HG02763 (cell line): ENCODE data around the gene CYTH1.

Experiments
- ATAC-seq: cut with Tn5 transposase; IDR thresholded peaks from one replicate; pipeline ENCODE4 v1.9.1; 2021; ENCODE audit warnings: mild to moderate bottlenecking, moderate library complexity; ENCODE audit not compliant: unreplicated experiment

CYTH1 gene

DNA sequence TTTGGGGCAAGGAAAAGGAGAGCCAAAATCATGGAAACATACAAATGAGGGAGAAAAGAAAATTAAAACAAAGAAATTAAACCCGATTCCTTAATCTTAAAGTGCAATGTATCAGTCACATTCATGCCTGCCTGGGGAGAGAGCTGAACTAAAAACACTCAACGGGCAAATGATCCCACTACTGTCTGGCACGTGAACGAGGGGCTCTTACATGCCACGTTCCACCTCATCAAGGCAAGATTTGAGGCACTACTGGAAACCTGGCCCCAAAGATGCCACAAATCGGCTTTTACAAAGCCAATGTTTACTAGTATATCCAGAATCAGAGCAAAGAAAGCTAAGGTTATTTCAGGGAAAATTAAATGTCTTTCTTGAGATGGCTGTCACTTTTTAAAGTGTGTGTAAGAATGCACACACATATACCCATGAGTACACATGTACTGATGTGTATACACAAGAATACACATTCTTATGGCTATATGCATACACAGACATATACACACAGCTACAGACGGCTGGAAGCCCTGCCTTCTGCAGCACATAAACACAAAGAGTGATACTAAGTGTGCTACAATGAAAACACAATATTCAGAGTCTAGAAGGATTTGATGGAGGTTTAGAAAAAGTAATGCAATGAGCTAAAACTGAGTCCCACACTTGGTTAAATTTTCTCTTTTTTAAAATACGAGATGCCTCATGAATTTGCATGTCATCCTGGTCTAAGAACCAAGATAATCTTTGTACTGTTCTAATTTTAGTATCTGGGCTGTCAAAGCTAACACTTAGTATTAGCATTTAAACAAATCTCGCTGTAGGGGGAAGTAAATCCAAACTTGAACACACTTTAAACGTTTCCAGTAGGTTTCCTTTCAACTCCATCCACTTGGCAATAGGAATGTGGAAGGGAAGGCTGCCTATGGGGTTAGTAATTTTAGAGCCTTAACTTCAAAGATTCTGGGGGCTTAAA is 85.8 kb downstream of the CYTH1 start:
- no peak for ATAC-seq

DNA sequence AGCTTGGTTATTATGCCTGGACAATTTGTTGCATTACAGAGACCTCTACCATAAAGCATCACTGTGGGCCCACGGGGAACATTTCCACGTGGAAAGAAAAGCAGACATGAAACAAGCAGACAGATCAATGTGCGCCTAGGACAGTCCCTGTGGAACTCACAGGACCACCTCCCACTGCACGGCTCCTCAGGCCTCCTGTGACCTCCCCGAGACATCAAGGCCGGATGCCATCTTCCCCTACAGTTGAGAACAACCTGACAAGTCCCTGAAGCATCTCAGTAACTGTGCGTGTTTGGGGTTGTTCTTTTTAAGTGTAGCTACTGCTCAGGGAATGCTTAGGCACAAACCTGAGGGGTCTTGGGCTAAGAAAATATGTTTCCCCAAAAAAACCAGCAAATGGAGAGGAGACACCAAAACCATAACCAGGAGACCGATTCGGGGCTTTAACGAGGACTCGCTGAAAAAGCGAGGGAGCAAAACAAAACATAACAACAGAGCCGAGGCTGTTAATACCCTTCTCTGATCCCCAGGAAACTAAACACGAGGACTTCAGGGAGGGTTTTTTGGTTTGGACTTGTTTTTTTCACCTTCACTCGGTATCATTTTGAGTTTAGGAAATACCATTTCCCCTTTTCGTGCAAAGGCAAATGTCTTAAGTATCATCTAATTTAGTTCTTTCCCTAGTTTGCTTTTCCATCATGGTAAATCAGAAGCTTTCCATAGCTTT is 87.1 kb downstream of the CYTH1 start:
- ATAC-seq, result no peak

DNA sequence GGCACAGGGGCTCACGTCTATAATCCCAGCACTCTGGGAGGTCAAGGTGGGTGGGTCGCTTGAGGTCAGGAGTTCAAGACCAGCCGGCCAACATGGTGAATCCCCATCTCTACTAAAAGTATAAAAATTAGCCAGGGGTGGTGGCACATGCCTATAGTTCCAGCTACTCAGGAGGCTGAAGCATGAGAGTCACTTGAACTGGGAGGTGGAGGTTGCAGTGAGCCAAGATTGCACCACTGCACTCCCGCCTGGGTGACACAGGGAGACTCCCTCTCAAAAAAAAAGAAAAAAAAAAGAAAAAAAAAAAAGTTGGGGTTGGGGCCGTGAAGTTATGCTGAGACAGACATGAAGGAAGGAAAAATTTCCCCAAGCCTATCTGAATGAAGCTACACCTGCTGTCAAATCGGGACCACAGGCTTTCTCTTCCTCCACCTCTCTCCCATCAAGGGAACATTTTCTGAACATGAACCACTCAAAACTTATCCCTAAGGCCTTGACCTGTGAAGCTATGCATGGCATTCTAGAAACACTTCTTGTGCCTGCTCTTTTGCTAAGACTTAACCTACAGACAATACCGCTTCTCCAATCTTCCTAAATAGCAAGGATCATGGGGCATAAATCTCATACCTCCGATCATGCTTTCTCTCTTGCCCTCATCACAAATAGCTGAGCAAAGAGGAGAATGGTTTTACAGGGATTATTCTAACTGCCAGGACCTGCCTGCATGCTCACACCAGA is 88.6 kb downstream of the CYTH1 start:
- ATAC-seq, result no peak

DNA sequence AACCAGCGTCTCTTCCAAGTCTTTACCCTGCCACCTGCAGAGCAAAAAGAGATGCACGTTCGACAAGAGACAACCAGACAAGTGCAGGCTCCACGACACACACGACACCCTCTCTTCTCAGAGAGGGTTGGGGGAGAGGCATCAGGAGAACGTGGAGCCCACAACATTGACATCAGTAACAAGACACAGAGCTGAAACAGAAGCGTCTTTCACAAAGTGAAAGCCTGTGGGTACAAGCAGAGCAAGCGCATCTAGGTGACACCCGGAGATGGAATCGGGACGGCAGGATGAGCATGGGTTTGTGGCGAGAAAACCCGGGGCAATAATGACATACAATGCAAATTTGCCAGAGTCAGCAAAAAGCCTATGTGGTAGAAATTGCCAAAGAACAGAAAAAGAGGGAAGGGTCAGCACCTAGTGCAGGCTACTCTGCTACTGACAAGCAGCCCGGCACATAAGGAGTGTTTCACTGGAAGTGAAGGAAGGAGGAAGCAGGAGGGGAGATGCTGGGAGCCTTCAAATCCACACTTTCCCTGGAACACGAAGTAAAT is 89.5 kb downstream of the CYTH1 start:
- ATAC-seq, result no peak

DNA sequence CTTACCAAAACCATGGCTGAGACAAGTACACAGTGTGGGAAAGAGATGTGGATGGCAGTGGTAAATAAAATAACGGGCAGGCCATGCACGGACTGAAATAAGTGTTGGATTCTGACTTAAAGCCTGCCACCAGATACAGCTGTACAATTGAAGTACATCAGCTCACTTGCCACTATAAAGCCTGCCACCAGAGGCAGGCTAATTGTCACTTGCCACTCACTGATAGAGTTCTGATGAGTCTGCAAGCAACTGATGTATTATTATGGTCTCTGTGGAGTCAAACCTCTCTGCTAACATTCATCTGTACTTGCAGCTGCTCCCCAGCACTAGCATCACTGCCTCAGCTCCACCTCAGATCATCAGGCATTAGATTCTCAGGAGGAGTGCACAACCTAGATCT is 93.0 kb downstream of the CYTH1 start:
- no peak for ATAC-seq

DNA sequence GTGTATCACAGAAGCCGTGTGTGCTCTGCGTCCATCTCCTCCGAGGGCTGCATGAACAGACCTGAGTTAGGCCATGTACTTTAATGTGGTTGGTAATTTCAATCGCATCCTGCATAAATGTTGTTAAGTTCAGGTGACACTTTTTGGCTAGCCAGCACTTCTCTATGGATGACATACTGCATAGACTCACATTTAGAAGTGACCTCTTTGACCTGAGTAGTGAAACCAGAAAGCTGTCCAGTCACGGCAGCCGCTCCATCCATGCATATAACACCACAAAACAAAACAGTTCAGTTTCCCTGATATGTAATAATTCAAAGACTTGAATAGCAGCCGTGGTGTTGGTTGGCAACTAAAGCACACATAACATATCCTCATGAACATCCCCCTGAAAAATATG is 94.1 kb downstream of the CYTH1 start:
- no peak for ATAC-seq

DNA sequence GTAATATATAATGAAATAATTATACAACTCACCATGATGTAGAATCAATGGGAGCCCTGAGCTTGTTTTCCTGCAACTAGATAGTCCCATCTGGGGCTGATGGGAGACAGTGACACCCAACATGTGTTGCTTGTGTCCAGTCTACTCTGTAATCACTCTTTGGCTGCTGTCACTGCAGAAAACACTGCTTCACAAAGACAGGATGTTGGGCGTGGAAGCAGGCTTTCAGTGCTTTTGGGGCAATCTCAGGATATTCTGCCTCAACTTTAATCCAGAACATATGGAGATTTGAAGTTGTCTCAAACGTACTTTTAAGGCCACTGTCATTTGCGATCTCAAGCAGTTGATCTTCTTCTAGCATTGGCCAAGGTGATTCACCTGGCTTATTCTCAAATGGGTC is 94.9 kb downstream of the CYTH1 start:
- ATAC-seq, result no peak

DNA sequence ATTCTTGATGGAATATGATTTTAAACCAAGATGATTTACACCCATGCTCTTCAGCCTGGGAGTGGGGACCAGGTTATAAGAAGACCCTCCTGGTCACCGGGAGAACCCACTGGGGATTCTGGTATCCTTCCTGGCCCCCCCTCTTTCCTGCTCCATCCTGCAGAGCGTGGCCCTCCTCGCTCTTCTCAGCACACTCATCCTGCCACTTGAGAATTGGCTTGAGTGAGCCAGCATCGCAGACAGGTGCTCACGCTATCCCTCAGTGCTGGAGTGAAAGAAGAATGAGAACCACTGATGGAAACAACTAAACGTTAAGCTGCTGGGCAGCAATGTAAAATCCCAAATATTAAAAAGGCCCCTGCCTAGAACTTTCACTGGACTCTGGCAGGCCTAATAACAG is 98.0 kb downstream of the CYTH1 start:
- no peak for ATAC-seq

DNA sequence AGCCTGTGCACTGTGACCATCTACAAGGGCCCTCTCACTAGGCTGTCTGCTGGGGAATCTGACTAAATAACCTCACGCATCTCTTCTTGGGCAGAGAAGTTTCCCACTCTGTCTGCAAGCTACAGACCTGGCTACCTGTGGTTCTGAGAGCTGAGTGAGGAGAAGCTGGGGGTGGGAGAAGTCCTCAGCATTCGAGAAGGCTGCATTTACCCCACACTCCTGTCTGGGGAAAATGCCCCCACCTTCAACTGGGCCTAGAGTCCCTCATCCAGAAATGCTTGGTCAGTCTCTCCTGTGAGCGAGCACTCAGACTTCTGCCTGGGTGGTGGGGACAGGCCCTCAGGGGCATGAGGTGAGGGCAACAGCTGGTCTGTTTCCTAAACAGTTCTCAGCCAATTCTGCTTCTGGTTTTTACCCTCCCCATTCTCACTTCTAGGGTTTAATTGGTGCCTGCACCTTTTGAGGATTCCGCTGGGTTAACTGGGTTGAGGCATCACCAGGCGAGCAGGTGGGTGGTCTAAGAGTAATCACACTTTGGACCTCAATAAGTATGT is 98.6 kb downstream of the CYTH1 start:
- no peak for ATAC-seq

DNA sequence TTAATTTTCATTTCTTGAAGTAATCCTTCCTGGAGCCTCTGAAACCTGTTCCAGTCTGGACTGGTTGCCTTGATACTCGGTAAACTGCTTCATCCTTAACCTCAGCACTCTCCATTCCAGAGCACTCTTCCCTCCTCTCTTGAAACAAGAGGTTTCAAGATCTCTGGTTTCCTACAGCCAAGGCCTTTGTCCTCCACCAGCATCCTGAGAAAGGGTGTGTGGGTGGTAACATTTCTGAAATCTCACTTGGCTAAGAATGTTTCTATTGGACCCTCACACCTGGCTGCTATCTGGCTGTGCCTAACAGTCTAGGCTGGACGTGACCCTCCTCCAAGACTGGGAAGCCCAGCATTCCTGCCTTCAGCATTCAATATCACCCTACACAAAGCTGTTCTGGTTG is 99.7 kb downstream of the CYTH1 start:
- ATAC-seq, result no peak

DNA sequence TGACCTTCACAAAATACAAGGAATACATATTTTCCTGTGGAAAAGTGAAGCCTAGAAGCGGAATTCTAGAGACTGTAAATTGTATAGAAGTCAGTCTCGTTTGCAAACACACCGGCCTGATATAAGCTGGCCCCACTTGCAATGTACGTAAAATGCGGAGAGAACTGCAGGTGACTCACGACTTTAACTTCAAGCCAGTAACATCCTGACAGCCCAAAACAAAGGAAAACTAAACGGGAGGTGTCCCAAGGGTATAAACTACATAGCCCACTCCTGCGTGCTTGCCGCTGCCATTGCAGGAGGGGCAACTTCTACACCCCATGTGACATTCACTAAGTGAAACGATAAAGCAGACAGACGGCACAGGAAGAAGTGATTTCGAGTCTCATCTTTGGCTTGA is 101.6 kb downstream of the CYTH1 start:
- no peak for ATAC-seq

DNA sequence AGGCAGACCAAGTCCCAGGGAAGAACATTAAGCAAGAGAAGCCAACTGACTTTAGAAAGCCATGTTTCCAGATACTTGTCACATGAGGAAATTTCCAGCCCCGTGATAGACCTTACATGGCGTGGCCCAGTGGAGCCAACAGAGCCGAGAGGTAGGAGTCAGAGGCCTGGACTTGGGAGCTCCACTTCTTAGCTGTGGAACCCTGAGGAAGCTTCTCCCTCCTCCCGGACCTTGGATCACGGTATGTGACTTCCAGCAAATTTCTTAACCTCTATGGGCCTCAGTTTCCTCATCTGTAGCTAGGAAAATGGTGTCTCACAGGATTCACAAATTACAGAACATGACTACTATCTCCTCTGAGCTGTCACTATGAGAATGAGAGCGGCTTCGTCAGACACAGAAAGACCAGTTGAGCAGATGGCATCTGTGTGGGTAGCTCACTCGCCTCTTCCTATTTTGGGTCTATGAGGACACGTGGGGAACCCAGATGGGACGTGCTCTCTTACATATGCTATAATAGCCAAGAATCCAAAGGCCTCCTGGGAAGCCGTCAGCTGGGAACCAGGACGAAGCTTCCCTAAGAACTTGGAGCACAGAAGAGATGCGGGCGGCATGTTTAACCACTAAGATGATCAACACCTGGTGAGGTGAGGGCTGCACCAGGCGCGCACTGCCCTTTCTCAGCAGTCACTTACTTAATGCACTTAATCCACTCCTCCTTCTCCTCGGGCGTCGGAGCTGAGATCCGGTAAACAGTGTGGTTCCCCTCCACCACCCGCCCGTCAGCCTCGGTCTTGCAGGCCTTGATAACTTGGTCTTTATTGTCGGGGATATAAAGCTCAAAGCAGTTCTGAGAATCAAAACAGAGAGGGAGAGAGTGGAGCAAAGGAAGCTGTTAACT is 102.3 kb downstream of the CYTH1 start:
- no peak for ATAC-seq

DNA sequence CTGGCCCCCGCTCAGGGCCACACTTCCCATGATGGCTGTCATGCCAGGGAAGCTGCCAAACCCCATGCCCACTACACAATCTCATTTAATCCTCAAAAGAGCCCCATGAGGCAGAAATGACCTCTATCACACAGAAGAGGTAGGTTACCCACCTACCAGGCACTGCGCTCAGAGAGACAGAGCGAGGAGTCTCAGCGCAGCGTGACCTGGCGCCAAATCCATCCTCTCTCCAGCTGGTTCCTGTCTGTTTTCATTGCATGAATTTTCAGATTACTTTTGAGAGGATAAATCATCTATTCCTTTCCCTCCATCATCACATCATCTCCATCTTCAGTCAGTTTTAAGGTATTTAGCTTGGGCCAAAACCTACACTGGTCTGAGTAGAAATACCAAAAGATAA is 103.4 kb downstream of the CYTH1 start:
- ATAC-seq, result no peak

DNA sequence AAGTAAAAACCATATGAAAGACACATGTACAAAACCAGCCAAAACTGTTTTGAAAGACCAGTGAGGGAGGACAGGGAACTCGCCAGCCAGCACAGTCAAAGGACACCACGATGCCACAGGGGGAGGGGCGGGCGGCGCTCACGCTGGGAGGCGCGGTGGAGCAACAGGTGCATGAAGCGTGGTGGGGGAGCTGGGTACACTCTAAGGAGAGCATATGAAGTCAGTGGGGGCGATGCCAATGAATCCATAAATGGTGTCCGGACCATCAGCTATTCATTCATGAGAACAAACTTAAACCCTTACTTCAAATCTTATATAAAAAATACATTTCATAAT is 103.9 kb downstream of the CYTH1 start:
- no peak for ATAC-seq

DNA sequence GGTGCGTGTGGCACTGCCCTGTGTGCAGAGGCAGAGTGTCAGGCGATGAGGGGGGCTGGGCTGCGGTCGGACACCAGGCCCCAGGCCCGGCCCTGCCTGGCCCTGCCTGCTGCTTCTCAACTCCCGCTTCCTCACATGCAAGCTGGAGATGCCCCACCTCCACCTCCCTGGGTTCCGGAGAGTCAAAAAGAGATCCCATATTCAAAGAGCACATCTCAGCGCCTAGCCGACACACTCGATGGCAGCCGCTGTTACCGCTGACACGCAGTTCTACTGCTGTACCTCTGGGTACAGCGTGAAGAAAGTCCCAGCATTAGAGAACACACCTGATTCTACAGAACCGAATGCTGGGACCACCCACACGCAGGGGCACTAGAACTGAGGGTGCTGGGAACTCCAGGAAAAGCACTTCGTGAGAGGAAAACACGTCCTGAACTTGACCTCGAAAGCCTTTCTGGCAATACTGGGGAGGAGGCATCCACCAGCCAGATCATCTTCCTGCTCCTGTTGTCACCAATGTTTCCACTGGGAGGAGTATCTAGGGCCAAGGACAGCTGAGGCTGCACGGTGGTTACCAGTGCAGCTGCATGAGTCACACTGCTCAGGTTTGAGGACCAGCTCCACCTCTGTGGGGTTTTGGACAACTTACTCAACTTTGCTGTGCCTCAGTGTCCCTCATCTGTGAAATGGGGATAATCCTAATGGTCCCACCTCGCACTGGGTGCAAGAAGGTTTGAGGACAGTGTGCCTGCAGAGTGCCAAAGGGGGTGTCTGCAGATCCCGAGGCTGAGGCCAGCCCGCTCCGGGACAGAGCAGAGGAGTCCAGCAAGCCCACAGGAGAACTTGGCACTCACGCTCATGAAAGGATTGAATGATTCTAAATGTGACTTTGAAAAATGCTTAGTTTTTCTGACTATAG is 104.5 kb downstream of the CYTH1 start:
- ATAC-seq, result no peak

DNA sequence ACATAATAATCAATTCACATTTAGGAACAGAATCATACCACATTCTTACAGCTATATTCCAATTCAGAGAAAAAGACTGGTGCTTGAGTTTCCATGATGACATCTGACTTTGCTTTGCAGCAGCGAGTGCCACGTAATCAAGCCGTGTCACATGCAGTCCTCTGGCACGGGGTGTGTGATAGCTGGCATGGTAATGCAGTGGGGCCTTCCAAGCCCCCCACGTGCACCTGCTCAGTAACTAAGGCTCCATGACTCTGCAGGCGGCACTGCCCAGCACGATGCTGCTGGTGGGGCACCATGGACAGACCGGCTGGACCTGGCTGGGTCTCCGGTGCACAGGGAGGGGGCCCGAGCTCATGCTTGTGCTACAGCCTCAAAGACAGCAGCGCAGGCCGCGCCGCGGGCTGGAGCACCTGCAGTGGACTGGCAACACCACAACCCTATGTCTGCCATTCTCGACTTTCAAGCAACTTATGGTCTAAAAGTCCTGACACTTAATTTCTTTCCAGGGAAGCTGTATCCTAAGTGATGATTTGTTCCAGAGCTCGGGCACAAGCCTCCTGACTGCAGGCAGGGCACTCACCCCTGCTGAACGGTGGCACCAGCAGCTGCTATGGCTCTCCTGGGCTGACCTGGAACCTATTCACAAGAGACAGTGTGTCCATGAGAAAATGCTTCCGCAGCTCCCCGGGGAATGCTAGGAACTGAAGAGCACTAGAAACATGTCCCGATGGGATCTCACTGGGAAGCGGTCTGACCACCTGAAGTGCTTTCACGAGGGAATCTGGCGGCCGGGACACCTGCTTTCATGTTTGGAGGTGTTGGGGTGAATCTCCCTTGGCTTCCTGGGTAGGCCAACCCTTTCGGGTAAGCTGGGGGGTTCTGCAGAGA is 105.4 kb downstream of the CYTH1 start:
- no peak for ATAC-seq

DNA sequence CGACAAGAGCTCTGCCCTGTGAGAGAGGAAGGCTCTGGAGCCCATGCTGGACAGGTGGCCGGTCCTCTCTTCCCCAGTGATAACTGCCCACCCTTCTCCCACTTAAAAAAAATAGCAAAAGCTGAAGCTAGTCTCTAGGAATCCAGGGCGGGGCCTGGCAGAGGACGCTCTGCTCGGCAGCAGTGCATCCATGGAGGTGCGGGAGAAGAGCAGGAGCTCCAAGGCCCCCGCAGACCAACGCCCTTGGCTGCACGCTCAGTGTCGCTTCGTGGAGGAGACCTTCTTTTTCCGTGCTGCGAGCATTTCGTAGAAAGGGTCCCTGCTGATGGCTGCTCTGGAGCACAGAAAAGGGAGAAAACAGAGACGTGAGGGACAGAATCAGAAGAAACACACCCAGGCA is 106.2 kb downstream of the CYTH1 start:
- no peak for ATAC-seq

DNA sequence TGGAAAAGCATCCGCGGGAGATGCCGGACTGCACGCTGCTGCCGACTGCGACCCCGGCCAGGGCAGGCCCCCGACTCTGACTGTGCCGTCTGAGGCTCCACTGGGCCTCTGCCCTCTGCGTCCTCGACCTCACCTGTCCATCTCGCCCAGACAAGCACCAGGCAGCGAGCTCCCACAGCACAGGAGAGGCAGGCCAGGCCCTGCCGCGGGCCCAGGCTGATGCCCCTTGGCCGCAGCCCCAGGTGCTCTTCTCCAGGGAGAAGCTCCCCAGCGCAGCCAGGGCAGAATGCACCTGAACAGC is 106.8 kb downstream of the CYTH1 start:
- ATAC-seq, result no peak
